Peyer's patch (tissue), 4 donors: ENCODE results near the gene CA7.

Experiments
- POLR2A ChIP-seq, 2 donors: fragments of 450-650 bp; IDR thresholded peaks; one replicate each; pipeline ENCODE4 v1.5.1; 2017; ENCODE audit warnings: antibody characterized with exemption in 2 of 2, mild to moderate bottlenecking in 2 of 2, moderate library complexity in 2 of 2
- TF ChIP-seq, protein P1 (sequence below), 6 experiments: fragments of 450-650 bp in 4 of 6; fragments of 200-600 bp in 2 of 6; sonication (generic) in 1 of 6; IDR thresholded peaks; one replicate each; pipeline ENCODE4 v1.5.1; 2017 to 2019; ENCODE audit warnings: antibody characterized with exemption in 6 of 6, mild to moderate bottlenecking in 3 of 6, moderate library complexity in 1 of 6

DNA sequence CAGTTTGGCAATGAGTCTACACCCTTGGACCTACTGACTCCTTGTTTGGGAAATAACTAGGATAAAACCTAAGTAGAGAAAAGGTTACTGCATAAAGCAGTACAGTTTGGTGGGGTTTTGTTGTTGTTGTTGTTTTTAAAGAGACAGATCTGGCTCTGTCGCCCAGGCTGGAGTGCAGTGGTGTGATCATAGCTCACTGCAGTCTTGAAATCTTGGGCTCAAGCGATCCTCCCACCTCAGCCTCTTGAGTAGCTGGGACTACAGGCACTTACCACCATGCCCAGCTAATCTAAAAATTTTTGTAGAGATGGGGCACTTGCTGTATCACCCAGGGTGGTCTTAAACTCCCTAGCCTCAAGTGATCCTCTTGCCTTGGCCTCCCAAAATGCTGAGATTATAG, 37.3 kb downstream of the CA7 start:
- no peak for TF ChIP-seq POLR2A (IDR thresholded peaks at IDR 0.05)
- TF ChIP-seq, protein P1, sequence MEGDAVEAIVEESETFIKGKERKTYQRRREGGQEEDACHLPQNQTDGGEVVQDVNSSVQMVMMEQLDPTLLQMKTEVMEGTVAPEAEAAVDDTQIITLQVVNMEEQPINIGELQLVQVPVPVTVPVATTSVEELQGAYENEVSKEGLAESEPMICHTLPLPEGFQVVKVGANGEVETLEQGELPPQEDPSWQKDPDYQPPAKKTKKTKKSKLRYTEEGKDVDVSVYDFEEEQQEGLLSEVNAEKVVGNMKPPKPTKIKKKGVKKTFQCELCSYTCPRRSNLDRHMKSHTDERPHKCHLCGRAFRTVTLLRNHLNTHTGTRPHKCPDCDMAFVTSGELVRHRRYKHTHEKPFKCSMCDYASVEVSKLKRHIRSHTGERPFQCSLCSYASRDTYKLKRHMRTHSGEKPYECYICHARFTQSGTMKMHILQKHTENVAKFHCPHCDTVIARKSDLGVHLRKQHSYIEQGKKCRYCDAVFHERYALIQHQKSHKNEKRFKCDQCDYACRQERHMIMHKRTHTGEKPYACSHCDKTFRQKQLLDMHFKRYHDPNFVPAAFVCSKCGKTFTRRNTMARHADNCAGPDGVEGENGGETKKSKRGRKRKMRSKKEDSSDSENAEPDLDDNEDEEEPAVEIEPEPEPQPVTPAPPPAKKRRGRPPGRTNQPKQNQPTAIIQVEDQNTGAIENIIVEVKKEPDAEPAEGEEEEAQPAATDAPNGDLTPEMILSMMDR (IDR thresholded peaks at IDR 0.05) = no peak
